Thyroid gland (tissue), 4 donors: ENCODE results near the gene GRIK5. TPM values are rescaled to one million over a fixed set of nuclear protein-coding genes. Genes with fewer than 3 reads are reported as not detected.
"Not testable (repeated sequence)": the region's sequence is repeated elsewhere in the genome, so short reads cannot be mapped to it uniquely, and the experiment has no call there.

Experiments
- DNase-seq, 2 donors: peaks; one replicate each; pipeline ENCODE4 v3.0.0-alpha.2; 2019
- H3K27ac ChIP-seq, 3 donors: fragments of 200-600 bp; sonication (generic); 1 replicate in 2 of 3; 2 replicates in 1 of 3; pipeline ENCODE4 v1.5.1; 2016 to 2019; ENCODE audit warnings: mild to moderate bottlenecking in 1 of 3, moderate library complexity in 1 of 3
- H3K27me3 ChIP-seq: fragments of 200-600 bp; sonication (generic); one replicate; pipeline ENCODE4 v1.5.1; 2019
- H3K36me3 ChIP-seq, 2 donors: fragments of 200-600 bp; sonication (generic); one replicate each; pipeline ENCODE4 v1.5.1; 2016 to 2019
- H3K4me1 ChIP-seq, 2 donors: fragments of 200-600 bp; sonication (generic); one replicate each; pipeline ENCODE4 v1.5.1; 2017 to 2019
- H3K4me3 ChIP-seq, 3 donors: fragments of 200-600 bp; sonication (generic); replicated peaks in 1 of 3; 1 replicate in 2 of 3; 2 replicates in 1 of 3; pipeline ENCODE4 v1.5.1; 2016; ENCODE audit warnings: mild to moderate bottlenecking in 1 of 3
- H3K9me3 ChIP-seq: fragments of 200-600 bp; sonication (generic); one replicate; pipeline ENCODE4 v1.5.1; 2017
- CTCF ChIP-seq, 6 experiments: fragments of 200-600 bp in 3 of 6; fragments of 450-650 bp in 3 of 6; sonication (generic) in 3 of 6; IDR thresholded peaks; one replicate each; pipeline ENCODE4 v1.5.1; 2016 to 2019; ENCODE audit warnings: antibody characterized with exemption in 6 of 6, mild to moderate bottlenecking in 2 of 6, inconsistent platforms in 1 of 6, moderate library complexity in 1 of 6
- POLR2A ChIP-seq, 2 donors: fragments of 450-650 bp; IDR thresholded peaks; one replicate each; pipeline ENCODE4 v1.6.1; 2017; ENCODE audit warnings: antibody characterized with exemption in 2 of 2, mild to moderate bottlenecking in 2 of 2, moderate library complexity in 1 of 2
- WGBS, 2 donors: methylation state at CpG; one replicate each; pipeline ENCODE4 v1.1.5; 2017; 5-methylcytosine and 5-hydroxymethylcytosine counted together
- intact Hi-C: fragments of 100-400 bp; cut with DNase I; formaldehyde crosslinking; loops from one replicate; pipeline ENCODE4 v1.15.1; 2023
- total RNA-seq, 4 donors: library from RNA; depleted of rRNA; stranded (reverse); fragments of >200 nt; gene quantifications; one replicate each; pipeline ENCODE4 v1.2.3, GENCODE V29; 2016

Gene GRIK5
- total RNA-seq, 4 donors from 2014 or later = 12.0 to 24.2 (median 20.1) TPM

DNA sequence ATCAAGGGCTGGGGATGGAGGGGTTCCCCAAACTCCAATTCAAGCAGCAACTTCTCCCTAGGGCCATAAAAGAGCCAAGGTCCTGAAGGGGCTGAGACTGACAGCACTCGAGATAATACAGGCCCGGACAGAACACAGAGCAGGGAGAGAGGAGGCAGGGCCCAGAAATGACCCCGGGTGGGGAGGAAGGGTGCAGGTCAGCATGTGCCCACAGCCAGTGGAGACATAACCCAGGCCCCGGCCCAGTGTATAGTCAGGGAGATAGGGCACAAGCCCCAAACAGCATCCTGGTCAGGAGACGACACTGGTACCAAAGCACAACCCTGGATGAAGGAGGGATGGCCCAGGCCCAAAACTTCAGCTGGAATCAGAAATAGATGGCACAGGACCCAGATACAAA is 47.4 kb downstream of the GRIK5 start:
- Histone ChIP-seq H3K4me1 (peaks cover 10 to 11% of the 10 kb centered on the region in 2 donors), H3K27ac (no peak overlapping the region), H3K36me3 (no peaks in the 10 kb centered on the region), H3K27me3 (no peaks in the 10 kb centered on the region), H3K9me3 (no peaks in the 10 kb centered on the region), H3K4me3 (no peak overlapping the region)
- intact Hi-C loops = no loop called here
- DNase-seq = no peak
- 83 to 89% methylated on average over 5 of the region's 5 CpGs for WGBS, 2 donors
- no peak for TF ChIP-seq POLR2A (IDR thresholded peaks at IDR 0.05)

- Histone ChIP-seq H3K4me3 (no peak overlapping the region), H3K36me3 (no peaks in the 10 kb centered on the region), H3K4me1 (peaks cover 10 to 11% of the 10 kb centered on the region in 2 donors), H3K27ac (no peak overlapping the region), H3K9me3 (no peaks in the 10 kb centered on the region), H3K27me3 (no peaks in the 10 kb centered on the region)
- intact Hi-C loops = no loop called here
- DNase-seq = no peak
- 84 to 85% methylated on average over 12 to 15 of the region's 15 CpGs for WGBS, 2 donors
- TF ChIP-seq CTCF (IDR thresholded peaks at IDR 0.05) (no peak), POLR2A (IDR thresholded peaks at IDR 0.05) (no peak)
These were observed 48.8 kb downstream of the GRIK5 start for GRCh38 chr19:42021185-42021584.

- no peaks in the 10 kb centered on the region for H3K4me1 ChIP-seq
- H3K9me3 ChIP-seq = no peaks in the 10 kb centered on the region
- H3K36me3 ChIP-seq = no peaks in the 10 kb centered on the region
- no peak for DNase-seq
- no peak overlapping the region for H3K4me3 ChIP-seq
- 81 to 82% methylated on average over 10 of the region's 11 CpGs for WGBS, 2 donors
- no peak overlapping the region for H3K27ac ChIP-seq
- H3K27me3 ChIP-seq = no peaks in the 10 kb centered on the region
- intact Hi-C loops = no loop called here
- TF ChIP-seq CTCF (IDR thresholded peaks at IDR 0.05) (no peak), POLR2A (IDR thresholded peaks at IDR 0.05) (no peak)
These were observed 51.4 kb downstream of the GRIK5 start for GRCh38 chr19:42018503-42019193.

DNA sequence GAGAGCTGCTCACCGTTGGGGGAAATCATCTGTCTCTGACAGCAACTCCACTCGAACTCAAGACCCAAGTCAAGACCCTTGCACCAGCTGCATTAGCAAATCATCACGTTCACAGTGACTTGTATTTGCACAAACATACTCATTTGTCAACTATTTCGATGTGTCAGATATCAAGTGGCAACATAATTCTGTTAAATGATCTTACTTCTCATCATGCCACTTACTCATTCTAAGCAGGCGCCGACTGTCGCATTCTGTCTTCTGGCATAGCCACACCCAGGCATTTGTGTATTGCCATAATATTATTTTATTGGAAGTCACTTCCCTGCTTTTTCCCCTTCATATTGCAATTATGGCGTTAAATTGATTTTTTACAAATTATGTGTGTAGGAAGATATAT is 53.0 kb downstream of the GRIK5 start:
- Histone ChIP-seq H3K4me3 (no peak overlapping the region), H3K36me3 (no peaks in the 10 kb centered on the region), H3K9me3 (no peaks in the 10 kb centered on the region), H3K27me3 (no peaks in the 10 kb centered on the region), H3K4me1 (no peaks in the 10 kb centered on the region), H3K27ac (no peak overlapping the region)
- intact Hi-C loops = no loop called here
- WGBS, 2 donors = 86 to 88% methylated on average over 8 of the region's 8 CpGs
- TF ChIP-seq POLR2A (IDR thresholded peaks at IDR 0.05) = no peak
- TF ChIP-seq CTCF (IDR thresholded peaks at IDR 0.05) = no peak
- DNase-seq = no peak

DNA sequence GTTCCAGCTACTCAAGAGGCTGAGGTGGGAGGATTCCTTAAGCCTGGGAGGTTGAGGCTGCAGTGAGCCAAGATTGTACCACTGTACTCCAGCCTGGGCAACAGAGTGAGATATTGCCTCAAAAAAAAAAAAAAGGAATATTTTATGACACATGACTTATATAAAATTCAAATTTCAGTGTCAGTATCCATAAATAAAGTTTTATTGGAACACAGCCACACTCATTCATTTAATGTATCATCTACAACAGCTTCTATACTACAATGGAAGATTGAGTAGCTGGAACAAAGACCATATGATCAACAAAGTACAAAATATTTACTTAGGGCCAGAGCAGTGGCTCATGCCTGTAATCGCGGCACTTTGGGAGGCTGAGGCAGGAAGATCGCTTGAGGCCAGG is 57.3 kb downstream of the GRIK5 start:
- H3K27me3 ChIP-seq, H3K36me3 ChIP-seq, H3K4me3 ChIP-seq, H3K9me3 ChIP-seq, DNase-seq, H3K4me1 ChIP-seq, H3K27ac ChIP-seq, intact Hi-C loops: not testable (repeated sequence)
- 96 to 99% methylated on average over 3 of the region's 3 CpGs for WGBS, 2 donors

DNA sequence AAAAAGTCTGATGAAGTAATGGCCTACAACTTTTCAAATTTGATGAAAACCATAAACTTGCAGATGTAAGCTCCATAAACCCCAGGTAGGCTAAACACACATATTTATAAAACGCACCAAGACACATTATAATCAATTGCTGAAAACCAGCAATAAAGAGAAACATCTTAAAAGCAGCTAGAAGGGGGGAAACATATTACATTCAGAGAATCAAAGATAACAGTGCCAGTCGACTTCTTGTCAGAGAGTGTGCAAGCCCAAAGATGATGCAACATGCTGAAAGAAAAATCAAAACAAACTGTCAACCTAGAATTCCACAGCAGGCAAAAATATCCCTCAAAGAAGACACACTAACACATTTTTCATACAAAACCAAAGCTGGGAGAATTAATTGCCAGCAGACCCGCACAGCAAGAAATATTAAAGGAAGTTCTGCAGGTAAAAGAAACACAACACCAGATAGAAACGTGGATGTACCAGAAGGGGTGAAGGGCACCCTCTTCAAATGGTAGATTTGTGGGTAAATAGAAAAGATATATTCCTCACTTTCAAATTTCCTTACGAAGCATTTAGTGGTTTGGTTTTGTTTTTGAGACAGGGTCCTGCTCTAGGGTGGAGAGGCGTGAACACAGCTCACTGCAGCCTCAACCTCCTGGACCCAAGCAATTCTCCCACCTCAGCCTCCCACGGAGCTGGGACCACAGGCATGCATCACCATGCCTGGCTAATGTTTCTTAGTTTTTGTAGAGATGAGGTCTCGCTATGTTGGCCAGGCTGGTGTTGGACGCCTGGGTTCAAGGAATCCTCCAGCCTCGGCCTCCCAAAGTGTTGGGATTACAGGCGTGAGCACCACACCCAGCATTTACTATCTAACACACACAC is 59.5 kb downstream of the GRIK5 start:
- no peaks in the 10 kb centered on the region for H3K36me3 ChIP-seq
- no peak overlapping the region for H3K27ac ChIP-seq
- no peaks in the 10 kb centered on the region for H3K9me3 ChIP-seq
- no peak for DNase-seq
- 85 to 90% methylated on average over 11 of the region's 11 CpGs for WGBS, 2 donors
- no peak overlapping the region for H3K4me3 ChIP-seq
- no peaks in the 10 kb centered on the region for H3K27me3 ChIP-seq
- intact Hi-C loops = no loop called here
- TF ChIP-seq POLR2A (IDR thresholded peaks at IDR 0.05) = no peak
- TF ChIP-seq CTCF (IDR thresholded peaks at IDR 0.05) = no peak
- H3K4me1 ChIP-seq = no peaks in the 10 kb centered on the region
